SK-N-SH treated with all-trans-retinoic acid at 6 μM for 48 hours (cell line): ENCODE measurements around the gene SEBOX.
A peak's percentile ranks its signal among the peaks of the same experiment; 100 is the strongest.

Experiments
- ARNTL ChIP-seq: fragments of 450-650 bp; formaldehyde crosslinking; IDR thresholded peaks from 2 replicates; pipeline ENCODE4 v1.5.0; 2020; ENCODE audit warnings: low read depth, mild to moderate bottlenecking, moderate library complexity, borderline replicate concordance
- CREB5 ChIP-seq: fragments of 250-450 bp; sonication (Bioruptor Pico); IDR thresholded peaks from 2 replicates; pipeline ENCODE4 v1.5.1; 2020; ENCODE audit warnings: low read depth, mild to moderate bottlenecking, moderate library complexity
- ESRRG ChIP-seq: fragments of 250-450 bp; sonication (Bioruptor Pico); IDR thresholded peaks from 2 replicates; pipeline ENCODE4 v1.6.1; 2021; ENCODE audit warnings: mild to moderate bottlenecking
- GLIS3 ChIP-seq: fragments of 250-450 bp; sonication (Bioruptor Pico); IDR thresholded peaks from 2 replicates; pipeline ENCODE4 v1.5.0; 2020; ENCODE audit warnings: mild to moderate bottlenecking, moderate library complexity
- ISL1 ChIP-seq: fragments of 250-450 bp; sonication (Bioruptor Pico); IDR thresholded peaks from 2 replicates; pipeline ENCODE4 v2.1.2; 2022; ENCODE audit warnings: mild to moderate bottlenecking, moderate library complexity
- PATZ1 ChIP-seq: fragments of 250-450 bp; sonication (Bioruptor Pico); IDR thresholded peaks from 2 replicates; pipeline ENCODE4 v1.8.0; 2020; ENCODE audit warnings: mild to moderate bottlenecking, moderate library complexity, borderline replicate concordance
- PPARA ChIP-seq: fragments of 250-450 bp; sonication (Bioruptor Pico); IDR thresholded peaks from 2 replicates; pipeline ENCODE4 v1.5.0; 2020; ENCODE audit warnings: mild to moderate bottlenecking, borderline replicate concordance
- RARB ChIP-seq: fragments of 250-450 bp; sonication (Bioruptor Pico); IDR thresholded peaks from 2 replicates; pipeline ENCODE4 v1.8.0; 2021; ENCODE audit warnings: mild to moderate bottlenecking, moderate library complexity
- SNAI2 ChIP-seq: fragments of 250-450 bp; sonication (Bioruptor Pico); IDR thresholded peaks from 2 replicates; pipeline ENCODE4 v1.5.0; 2020; ENCODE audit warnings: mild to moderate bottlenecking, moderate library complexity
- TCF4 ChIP-seq: fragments of 250-450 bp; sonication (Bioruptor Pico); IDR thresholded peaks from 2 replicates; pipeline ENCODE4 v1.8.0; 2021; ENCODE audit warnings: mild to moderate bottlenecking, moderate library complexity, borderline replicate concordance
- ZC3H10 ChIP-seq: fragments of 250-450 bp; sonication (Bioruptor Pico); IDR thresholded peaks from 2 replicates; pipeline ENCODE4 v1.5.1; 2021; ENCODE audit warnings: mild to moderate bottlenecking, moderate library complexity
- ZFP3 ChIP-seq: fragments of 250-450 bp; sonication (Bioruptor Pico); IDR thresholded peaks from 2 replicates; pipeline ENCODE4 v1.5.0; 2020; ENCODE audit warnings: mild to moderate bottlenecking, moderate library complexity
- ZFP30 ChIP-seq: fragments of 450-650 bp; formaldehyde crosslinking; IDR thresholded peaks from 2 replicates; pipeline ENCODE4 v1.5.0; 2022; ENCODE audit warnings: mild to moderate bottlenecking, moderate library complexity
- ZNF8 ChIP-seq: fragments of 450-650 bp; formaldehyde crosslinking; IDR thresholded peaks from 2 replicates; pipeline ENCODE4 v1.5.0; 2020; ENCODE audit warnings: mild to moderate bottlenecking, moderate library complexity

DNA sequence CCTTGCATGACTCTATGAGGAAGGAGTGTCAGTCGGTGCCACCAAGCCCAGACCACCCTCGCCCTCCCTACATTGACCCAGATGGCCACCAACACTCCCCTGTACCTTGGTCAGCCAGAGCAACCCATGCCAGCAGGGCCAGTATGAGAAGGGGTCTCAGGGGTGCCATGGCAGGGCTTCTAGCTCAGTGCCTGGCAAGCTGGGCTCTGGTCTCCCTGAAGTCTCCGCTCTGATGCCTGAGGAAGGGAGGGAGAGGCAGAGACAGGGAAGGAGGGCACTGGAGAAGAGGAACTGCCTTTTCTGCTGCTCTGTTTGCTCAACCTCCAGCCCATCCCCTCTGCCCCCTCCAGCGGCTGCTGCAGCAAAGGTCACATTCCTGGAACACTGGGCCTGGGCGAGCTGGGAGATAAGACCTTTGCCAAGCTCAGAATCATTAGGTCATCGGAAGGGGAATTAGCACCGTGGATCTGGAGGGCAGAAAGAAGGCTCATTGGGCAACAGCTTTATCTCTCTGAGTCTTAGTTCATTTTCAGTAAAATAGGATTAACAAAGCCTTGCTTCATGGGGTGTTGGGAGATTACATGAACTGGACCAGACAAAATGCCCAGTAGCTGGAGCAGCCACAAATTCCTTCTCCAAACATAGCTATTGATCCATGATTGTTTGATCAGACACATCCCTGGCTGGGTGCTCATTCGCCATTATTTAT, 5.2 kb upstream of the SEBOX start, which contains the start of gene VTN:
- TF ChIP-seq ZC3H10 (no peak), ZFP3 (no peak), ESRRG (no peak), PPARA (CRISPR knock-in tag) (no peak), CREB5 (CRISPR knock-in tag) (peak; percentile 10; the same call in 1 of the 2 replicates), ARNTL (CRISPR knock-in tag) (no peak), RARB (CRISPR knock-in tag) (no peak), ISL1 (peak; percentile 19), GLIS3 (CRISPR knock-in tag) (no peak), SNAI2 (CRISPR knock-in tag) (no peak), PATZ1 (CRISPR knock-in tag) (no peak), TCF4 (CRISPR knock-in tag) (no peak), ZNF8 (CRISPR knock-in tag) (no peak), ZFP30 (CRISPR knock-in tag) (no peak)
